Measurements from ENCODE around the gene EEA1.

- no peak for TF ChIP-seq POLR2A (IDR thresholded peaks at IDR 0.05)
- TF ChIP-seq, protein P1, sequence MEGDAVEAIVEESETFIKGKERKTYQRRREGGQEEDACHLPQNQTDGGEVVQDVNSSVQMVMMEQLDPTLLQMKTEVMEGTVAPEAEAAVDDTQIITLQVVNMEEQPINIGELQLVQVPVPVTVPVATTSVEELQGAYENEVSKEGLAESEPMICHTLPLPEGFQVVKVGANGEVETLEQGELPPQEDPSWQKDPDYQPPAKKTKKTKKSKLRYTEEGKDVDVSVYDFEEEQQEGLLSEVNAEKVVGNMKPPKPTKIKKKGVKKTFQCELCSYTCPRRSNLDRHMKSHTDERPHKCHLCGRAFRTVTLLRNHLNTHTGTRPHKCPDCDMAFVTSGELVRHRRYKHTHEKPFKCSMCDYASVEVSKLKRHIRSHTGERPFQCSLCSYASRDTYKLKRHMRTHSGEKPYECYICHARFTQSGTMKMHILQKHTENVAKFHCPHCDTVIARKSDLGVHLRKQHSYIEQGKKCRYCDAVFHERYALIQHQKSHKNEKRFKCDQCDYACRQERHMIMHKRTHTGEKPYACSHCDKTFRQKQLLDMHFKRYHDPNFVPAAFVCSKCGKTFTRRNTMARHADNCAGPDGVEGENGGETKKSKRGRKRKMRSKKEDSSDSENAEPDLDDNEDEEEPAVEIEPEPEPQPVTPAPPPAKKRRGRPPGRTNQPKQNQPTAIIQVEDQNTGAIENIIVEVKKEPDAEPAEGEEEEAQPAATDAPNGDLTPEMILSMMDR (IDR thresholded peaks at IDR 0.05), result no peak
Measured at GRCh38 chr12:92861381-92861780, 67.7 kb downstream of the EEA1 start.
